Lung (tissue), 12 donors: ENCODE results near the gene ING3. TPM values are rescaled to one million over a fixed set of nuclear protein-coding genes. Genes with fewer than 3 reads are reported as not detected.

Source experiments
- ATAC-seq: fragments of 200-7000 bp; cut with Tn5 transposase; one replicate; pipeline ENCODE4 v1.9.1; 2020; ENCODE audit warnings: moderate number of reproducible peaks; ENCODE audit not compliant: insufficient read depth, low FRiP score
- DNase-seq, 3 donors: peaks; one replicate each; pipeline ENCODE4 v3.0.0-alpha.2; 2013 to 2017
- H3K27ac ChIP-seq, 2 donors: one replicate each; pipeline ENCODE4 v1.5.1; 2013; ENCODE audit warnings: mild to moderate bottlenecking in 2 of 2, moderate library complexity in 2 of 2, control low read depth in 1 of 2, inconsistent platforms in 1 of 2, low read depth in 1 of 2, low read length in 1 of 2
- H3K27me3 ChIP-seq, 3 donors: one replicate each; pipeline ENCODE4 v1.5.1; 2013; ENCODE audit warnings: low read length in 2 of 3; ENCODE audit not compliant: control insufficient read depth in 3 of 3, insufficient read depth in 3 of 3
- H3K36me3 ChIP-seq, 4 donors: one replicate each; pipeline ENCODE4 v1.5.1; 2013; ENCODE audit warnings: low read length in 4 of 4, mild to moderate bottlenecking in 1 of 4, moderate library complexity in 1 of 4; ENCODE audit not compliant: control insufficient read depth in 4 of 4, insufficient read depth in 4 of 4
- H3K4me1 ChIP-seq, 5 donors: one replicate each; pipeline ENCODE4 v1.5.1; 2013; ENCODE audit warnings: low read length in 5 of 5, mild to moderate bottlenecking in 2 of 5, moderate library complexity in 1 of 5; ENCODE audit not compliant: control insufficient read depth in 5 of 5, insufficient read depth in 5 of 5
- H3K4me3 ChIP-seq: one replicate; pipeline ENCODE4 v1.5.1; 2013; ENCODE audit warnings: mild to moderate bottlenecking, control low read depth, moderate library complexity
- H3K9ac ChIP-seq, 2 donors: one replicate each; pipeline ENCODE4 v1.5.1; 2013; ENCODE audit warnings: low read length in 2 of 2, control low read depth in 1 of 2; ENCODE audit not compliant: insufficient read depth in 1 of 2
- H3K9me3 ChIP-seq, 4 donors: one replicate each; pipeline ENCODE4 v1.5.1; 2013; ENCODE audit warnings: low read length in 3 of 4, mild to moderate bottlenecking in 1 of 4, moderate library complexity in 1 of 4; ENCODE audit not compliant: control insufficient read depth in 4 of 4, insufficient read depth in 3 of 4
- WGBS, 2 donors: extraction: QIAGEN DNeasy Blood & Tissue Kit; methylation state at CpG; one replicate each; pipeline ENCODE4 v1.1.7; 2013; 5-methylcytosine and 5-hydroxymethylcytosine counted together
- polyA plus RNA-seq, 2 donors: library from polyadenylated mRNA; stranded (reverse); fragments of 200-250 nt; gene quantifications; one replicate each; pipeline ENCODE4 v1.2.1, GENCODE V29; 2013
- total RNA-seq, 2 donors: library from RNA; depleted of rRNA in 1 of 2; stranded (reverse); fragments of >200 nt in 1 of 2; gene quantifications; one replicate each; pipeline ENCODE4 v1.2.1, GENCODE V29; 2014 to 2021
- TF ChIP-seq, protein P1 (sequence below): IDR thresholded peaks from 2 replicates; pipeline ENCODE4 v1.5.1; 2012; ENCODE audit warnings: mild to moderate bottlenecking; ENCODE audit errors: control extremely low read depth, extremely low read depth
- donor health status: control.
- donor health status: control.
- donor health status: Bipolar disorder and iron deficiency.
- donor health status: healthy.
- donor health status: DM: yes; HTN: yes; CAD: no.

The ING3 gene
- total and polyA plus RNA-seq, 4 donors, result 8.6 to 24.9 (median 14.2) TPM

DNA sequence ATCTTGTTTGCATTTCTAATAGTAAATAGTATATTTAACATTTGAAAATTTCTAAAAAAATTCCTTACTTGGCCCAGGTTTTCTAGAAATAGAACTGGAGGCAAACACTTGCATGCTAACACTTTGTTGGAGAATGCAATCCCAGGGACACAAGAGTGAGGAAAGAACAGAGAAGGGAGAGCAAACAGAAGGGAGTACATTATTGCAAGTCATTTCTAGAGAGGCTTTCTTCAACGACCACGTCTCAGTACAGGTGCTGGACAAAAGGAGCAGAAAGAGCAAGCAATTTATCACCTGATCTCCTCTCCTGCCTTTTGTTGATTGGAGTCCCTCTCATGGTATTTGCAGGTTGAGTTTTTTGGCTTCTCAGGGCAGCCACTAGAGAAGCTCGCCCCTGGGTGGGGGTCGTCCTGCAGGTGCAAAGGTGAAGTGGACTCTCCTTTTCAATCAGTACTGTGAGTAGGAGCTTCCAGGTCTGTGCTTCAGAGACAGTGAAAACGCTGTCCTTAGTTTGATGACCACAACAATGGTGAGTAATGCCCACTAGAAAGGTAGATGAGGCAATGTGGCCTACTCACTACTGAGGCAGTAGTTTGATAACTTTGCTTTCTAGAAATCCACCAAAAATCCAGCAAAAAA is 43.1 kb downstream of the ING3 start:
- Histone ChIP-seq H3K36me3 (no peaks in the 10 kb centered on the region), H3K27me3 (no peaks in the 10 kb centered on the region), H3K4me3 (no peak overlapping the region), H3K9ac (no peak overlapping the region), H3K27ac (no peak overlapping the region), H3K9me3 (no peaks in the 10 kb centered on the region), H3K4me1 (peaks cover 0 to 60% (median 15%) of the 10 kb centered on the region in 5 donors)
- TF ChIP-seq, protein P1, sequence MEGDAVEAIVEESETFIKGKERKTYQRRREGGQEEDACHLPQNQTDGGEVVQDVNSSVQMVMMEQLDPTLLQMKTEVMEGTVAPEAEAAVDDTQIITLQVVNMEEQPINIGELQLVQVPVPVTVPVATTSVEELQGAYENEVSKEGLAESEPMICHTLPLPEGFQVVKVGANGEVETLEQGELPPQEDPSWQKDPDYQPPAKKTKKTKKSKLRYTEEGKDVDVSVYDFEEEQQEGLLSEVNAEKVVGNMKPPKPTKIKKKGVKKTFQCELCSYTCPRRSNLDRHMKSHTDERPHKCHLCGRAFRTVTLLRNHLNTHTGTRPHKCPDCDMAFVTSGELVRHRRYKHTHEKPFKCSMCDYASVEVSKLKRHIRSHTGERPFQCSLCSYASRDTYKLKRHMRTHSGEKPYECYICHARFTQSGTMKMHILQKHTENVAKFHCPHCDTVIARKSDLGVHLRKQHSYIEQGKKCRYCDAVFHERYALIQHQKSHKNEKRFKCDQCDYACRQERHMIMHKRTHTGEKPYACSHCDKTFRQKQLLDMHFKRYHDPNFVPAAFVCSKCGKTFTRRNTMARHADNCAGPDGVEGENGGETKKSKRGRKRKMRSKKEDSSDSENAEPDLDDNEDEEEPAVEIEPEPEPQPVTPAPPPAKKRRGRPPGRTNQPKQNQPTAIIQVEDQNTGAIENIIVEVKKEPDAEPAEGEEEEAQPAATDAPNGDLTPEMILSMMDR, result no peak
- WGBS, 2 donors, result 79 to 91% methylated on average over 5 of the region's 5 CpGs
- no peak for DNase-seq
- no peak for ATAC-seq

DNA sequence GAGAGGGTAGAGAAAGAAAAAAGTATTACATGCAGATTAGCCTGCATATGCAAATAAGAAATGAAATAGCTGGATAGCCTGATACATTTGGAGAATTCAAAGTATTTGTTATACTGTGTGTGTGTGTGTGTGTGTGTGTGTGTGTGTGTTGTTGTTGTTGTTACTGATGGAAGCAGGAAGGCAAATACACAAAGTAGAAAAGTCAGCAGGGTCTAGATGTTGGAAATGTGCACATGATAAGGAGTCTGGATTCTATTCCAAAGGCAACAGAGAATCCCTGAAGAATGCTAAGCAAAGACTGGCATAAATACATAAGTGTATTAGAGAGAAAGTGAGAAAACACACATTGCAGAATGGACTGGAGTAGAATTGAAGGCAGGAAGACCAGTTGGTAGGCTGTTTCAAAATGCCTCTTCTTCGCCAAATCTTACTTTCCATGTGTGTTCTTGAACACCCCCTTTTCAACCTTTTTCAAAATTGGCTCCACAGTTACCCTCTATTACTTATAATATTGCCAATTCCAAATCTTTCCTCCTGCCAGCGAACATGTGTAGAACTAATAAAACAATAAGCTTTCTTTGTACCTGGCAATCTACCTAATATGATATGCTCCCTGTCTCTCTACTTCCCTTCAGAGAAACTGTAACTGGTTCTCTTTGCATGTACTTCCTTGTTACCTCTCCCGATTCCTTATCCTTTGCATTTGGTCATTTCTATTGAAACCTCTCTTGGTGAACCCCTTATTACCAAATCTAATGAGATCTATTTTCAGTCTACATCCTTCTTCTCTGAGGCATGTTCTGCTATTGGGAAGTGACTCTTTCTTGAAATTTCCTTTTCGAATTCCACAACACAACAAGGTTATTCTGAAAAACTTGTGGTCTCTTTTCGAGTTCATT is 44.2 kb downstream of the ING3 start:
- Histone ChIP-seq H3K4me3 (no peak overlapping the region), H3K4me1 (peaks cover 0 to 60% (median 15%) of the 10 kb centered on the region in 5 donors), H3K27ac (no peak overlapping the region), H3K27me3 (no peaks in the 10 kb centered on the region), H3K9me3 (no peaks in the 10 kb centered on the region), H3K9ac (no peak overlapping the region), H3K36me3 (no peaks in the 10 kb centered on the region)
- WGBS, 2 donors, result 57 to 75% methylated on average over 5 of the region's 5 CpGs
- ATAC-seq, result no peak
- TF ChIP-seq, protein P1, result no peak
- DNase-seq, result no peak

DNA sequence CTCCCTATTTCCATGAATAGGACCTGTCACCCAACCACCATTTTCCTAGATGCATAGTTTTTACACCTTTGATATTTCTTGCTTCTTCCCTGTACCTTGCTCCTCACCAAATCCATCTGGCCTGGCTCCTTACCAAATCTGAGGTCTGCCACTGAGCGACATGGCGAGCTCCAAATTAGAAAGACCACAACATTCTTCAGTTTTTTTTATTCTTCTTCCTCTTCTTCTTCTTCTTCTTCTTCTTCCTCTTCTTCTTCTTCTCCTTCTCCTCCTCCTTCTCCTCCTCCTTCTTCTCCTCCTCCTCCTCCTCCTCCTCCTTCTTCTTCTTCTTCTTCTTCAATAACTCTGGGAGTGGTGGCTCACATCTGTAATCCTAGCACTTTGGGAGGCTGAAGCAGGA is 45.1 kb downstream of the ING3 start:
- TF ChIP-seq, protein P1, result no peak
- H3K27ac ChIP-seq, result peak overlapping the region in 1 of 2 donors; percentile 49
- H3K4me3 ChIP-seq, result no peak overlapping the region
- no peaks in the 10 kb centered on the region for H3K9me3 ChIP-seq
- H3K27me3 ChIP-seq, result no peaks in the 10 kb centered on the region
- no peak for DNase-seq
- WGBS, 2 donors, result 35 to 63% methylated on average over 2 of the region's 2 CpGs
- no peak overlapping the region for H3K9ac ChIP-seq
- no peaks in the 10 kb centered on the region for H3K36me3 ChIP-seq
- peaks cover 0 to 57% (median 15%) of the 10 kb centered on the region in 5 donors for H3K4me1 ChIP-seq
- no peak for ATAC-seq
